Right lobe of liver (tissue), 6 donors: Measurements from ENCODE around the gene SYPL2. TPM values are rescaled to one million over a fixed set of nuclear protein-coding genes. Genes with fewer than 3 reads are reported as not detected.

Experiments
- ATAC-seq, 4 donors: fragments of 200-7000 bp; cut with Tn5 transposase; one replicate each; pipeline ENCODE4 v1.9.1; 2020; ENCODE audit warnings: mild to moderate bottlenecking in 4 of 4, moderate library complexity in 4 of 4
- DNase-seq, 3 donors: peaks; one replicate each; pipeline ENCODE4 v3.0.0-alpha.2; 2020
- H3K27ac ChIP-seq, 3 donors: fragments of 200-600 bp; one replicate each; pipeline ENCODE4 v1.8.0; 2022
- H3K27me3 ChIP-seq, 2 donors: fragments of 200-600 bp; one replicate each; pipeline ENCODE4 v1.8.0; 2022
- H3K36me3 ChIP-seq, 4 donors: fragments of 200-600 bp; sonication (generic) in 1 of 4; one replicate each; pipeline versions ENCODE4 v1.5.1 to v1.8.0; 2017 to 2022; ENCODE audit warnings: control low read depth in 1 of 4
- H3K4me1 ChIP-seq, 4 donors: fragments of 200-600 bp; sonication (generic) in 1 of 4; one replicate each; pipeline versions ENCODE4 v1.5.1 to v1.8.0; 2017 to 2022; ENCODE audit warnings: control low read depth in 1 of 4
- H3K4me3 ChIP-seq, 3 donors: fragments of 200-600 bp; one replicate each; pipeline ENCODE4 v1.8.0; 2022
- H3K9me3 ChIP-seq, 4 donors: fragments of 200-600 bp; sonication (generic) in 1 of 4; one replicate each; pipeline versions ENCODE4 v1.5.1 to v1.8.0; 2017 to 2022; ENCODE audit warnings: control low read depth in 1 of 4
- POLR2A ChIP-seq: fragments of 450-650 bp; IDR thresholded peaks from one replicate; pipeline ENCODE4 v1.6.1; 2017; ENCODE audit warnings: antibody characterized with exemption, mild to moderate bottlenecking
- WGBS: methylation state at CpG from one replicate; pipeline ENCODE4 v1.1.6; 2018; ENCODE audit warnings: low coverage, low lambda C conversion rate; ENCODE audit not compliant: insufficient coverage; ENCODE audit errors: missing lambda C conversion rate; 5-methylcytosine and 5-hydroxymethylcytosine counted together
- intact Hi-C, 2 donors: fragments of 100-400 bp; cut with DNase I; formaldehyde crosslinking; loops; one replicate each; pipeline versions ENCODE4 v1.11.2 to v1.14.1; 2022
- total RNA-seq, 6 experiments: library from RNA; depleted of rRNA in 2 of 6; stranded (reverse); fragments of >200 nt in 2 of 6; fragmentation: NEBNext Ultra II Directional in 3 of 6; extraction: Animal tissue kit (Norgen Biotek cat#: 25700) in 3 of 6; gene quantifications; one replicate each; pipeline versions ENCODE4 v1.1.0 to v1.2.4, GENCODE V29; 2016 to 2023
- TF ChIP-seq, protein P1 (sequence below), 4 donors: fragments of 200-600 bp in 3 of 4; fragments of 450-650 bp in 1 of 4; IDR thresholded peaks; one replicate each; pipeline versions ENCODE4 v1.5.1 to v1.8.0; 2016 to 2022; ENCODE audit warnings: antibody characterized with exemption in 4 of 4, mild to moderate bottlenecking in 2 of 4
- donor health status: DM: no; HTN: yes; CAD: no.
- donor health status: DM: no; HTN: no; CAD: no.
- donor health status: DM: no; HTN: no; CAD: no.
- donor health status: DM: no; HTN: yes; CAD: no.
- donor health status: DM: no; HTN: yes; CAD: no.

The SYPL2 gene
- total RNA-seq, 6 experiments from 2014 or later: 4.7 to 10.6 (median 6.0) TPM

GRCh38 chr1:109530457-109531087 lies 64.2 kb downstream of the SYPL2 start:
- TF ChIP-seq, protein P1, sequence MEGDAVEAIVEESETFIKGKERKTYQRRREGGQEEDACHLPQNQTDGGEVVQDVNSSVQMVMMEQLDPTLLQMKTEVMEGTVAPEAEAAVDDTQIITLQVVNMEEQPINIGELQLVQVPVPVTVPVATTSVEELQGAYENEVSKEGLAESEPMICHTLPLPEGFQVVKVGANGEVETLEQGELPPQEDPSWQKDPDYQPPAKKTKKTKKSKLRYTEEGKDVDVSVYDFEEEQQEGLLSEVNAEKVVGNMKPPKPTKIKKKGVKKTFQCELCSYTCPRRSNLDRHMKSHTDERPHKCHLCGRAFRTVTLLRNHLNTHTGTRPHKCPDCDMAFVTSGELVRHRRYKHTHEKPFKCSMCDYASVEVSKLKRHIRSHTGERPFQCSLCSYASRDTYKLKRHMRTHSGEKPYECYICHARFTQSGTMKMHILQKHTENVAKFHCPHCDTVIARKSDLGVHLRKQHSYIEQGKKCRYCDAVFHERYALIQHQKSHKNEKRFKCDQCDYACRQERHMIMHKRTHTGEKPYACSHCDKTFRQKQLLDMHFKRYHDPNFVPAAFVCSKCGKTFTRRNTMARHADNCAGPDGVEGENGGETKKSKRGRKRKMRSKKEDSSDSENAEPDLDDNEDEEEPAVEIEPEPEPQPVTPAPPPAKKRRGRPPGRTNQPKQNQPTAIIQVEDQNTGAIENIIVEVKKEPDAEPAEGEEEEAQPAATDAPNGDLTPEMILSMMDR (IDR thresholded peaks at IDR 0.05): no peak
- no peak for TF ChIP-seq POLR2A
- no peak overlapping the region for H3K4me3 ChIP-seq
- no peaks in the 10 kb centered on the region for H3K27me3 ChIP-seq
- H3K27ac ChIP-seq: no peak overlapping the region
- no peaks in the 10 kb centered on the region for H3K9me3 ChIP-seq
- intact Hi-C loops: loop anchor here (2.0 to 5.0 kb wide), 3 partner anchors 33 to 268 kb away; no protein-coding TSS in a partner anchor
- DNase-seq (peak in 1 of 3 donors; percentile 31), ATAC-seq (no peak)
- no peaks in the 10 kb centered on the region for H3K36me3 ChIP-seq
- 66% methylated on average over 2 of the region's 13 CpGs for WGBS
- peaks cover 0 to 8% (median 0%) of the 10 kb centered on the region in 4 donors for H3K4me1 ChIP-seq

- no peaks in the 10 kb centered on the region for H3K9me3 ChIP-seq
- H3K36me3 ChIP-seq: no peaks in the 10 kb centered on the region
- H3K27ac ChIP-seq: no peak overlapping the region
- intact Hi-C loops: loop anchor here (2.0 to 5.0 kb wide), 3 partner anchors 34 to 269 kb away; no protein-coding TSS in a partner anchor
- WGBS: 69% methylated on average over 3 of the region's 4 CpGs
- H3K4me3 ChIP-seq: no peak overlapping the region
- H3K4me1 ChIP-seq: peaks cover 0 to 8% (median 0%) of the 10 kb centered on the region in 4 donors
- H3K27me3 ChIP-seq: no peaks in the 10 kb centered on the region
- DNase-seq (peak in 1 of 3 donors; percentile 20), ATAC-seq (no peak)
- no peak for TF ChIP-seq POLR2A
- TF ChIP-seq, protein P1 (IDR thresholded peaks at IDR 0.05): no peak
These were observed 65.0 kb downstream of the SYPL2 start for GRCh38 chr1:109531380-109531779.

Other genes with a start within 250 kb of the SYPL2 start
- 1 to 10 TPM; 1.3 to 3.3 (median 3.0) TPM for gene CELSR2, start 217.0 kb upstream of the SYPL2 start, total RNA-seq
- gene PSRC1, start 183.4 kb upstream of the SYPL2 start, total RNA-seq: 1 to 10 TPM in 5 of 6 experiments, under 1 TPM in 1; 0.70 to 3.4 (median 1.5) TPM
- gene MYBPHL, start 159.5 kb upstream of the SYPL2 start, total RNA-seq: not detected
- 10 to 100 TPM in 3 of 6 experiments, 1 to 10 TPM in 3; 3.2 to 30.3 (median 13.7) TPM for gene SORT1, start 68.6 kb upstream of the SYPL2 start, total RNA-seq
- gene PSMA5, start 40.1 kb upstream of the SYPL2 start, total RNA-seq: 10 to 100 TPM; 38.8 to 83.5 (median 61.1) TPM
- gene ATXN7L2, start 17.4 kb downstream of the SYPL2 start, total RNA-seq: 1 to 10 TPM; 1.5 to 6.1 (median 3.1) TPM
- gene CYB561D1, start 27.5 kb downstream of the SYPL2 start, total RNA-seq: 1 to 10 TPM; 1.5 to 3.1 (median 2.4) TPM
- gene AMIGO1, start 43.2 kb downstream of the SYPL2 start, total RNA-seq: 1 to 10 TPM; 2.6 to 3.9 (median 3.2) TPM
- not detected for gene GPR61, start 73.3 kb downstream of the SYPL2 start, total RNA-seq
- gene GNAI3, start 82.1 kb downstream of the SYPL2 start, total RNA-seq: 1 to 10 TPM; 2.5 to 4.3 (median 3.3) TPM
- under 1 TPM in 3 of 6 experiments, not detected in 3; 0.20 to 0.21 (median 0.20) TPM for gene GNAT2, start 153.1 kb downstream of the SYPL2 start, total RNA-seq
- 10 to 100 TPM; 29.1 to 59.1 (median 37.2) TPM for gene AMPD2, start 153.3 kb downstream of the SYPL2 start, total RNA-seq
- 10 to 100 TPM; 18.5 to 32.1 (median 23.8) TPM for gene GSTM4, start 189.6 kb downstream of the SYPL2 start, total RNA-seq
- gene GSTM2, start 201.5 kb downstream of the SYPL2 start, total RNA-seq: 10 to 100 TPM in 4 of 6 experiments, 1 to 10 TPM in 2; 4.4 to 16.0 (median 12.7) TPM
- gene GSTM1, start 221.3 kb downstream of the SYPL2 start, total RNA-seq: 100 to 1,000 TPM in 1 of 6 experiments, 10 to 100 TPM in 2, not detected in 3; 32.1 to 248 (median 43.0) TPM
- gene GSTM5, start 245.7 kb downstream of the SYPL2 start, total RNA-seq: under 1 TPM in 5 of 6 experiments, not detected in 1; 0.19 to 0.54 (median 0.31) TPM